Fibroblast of mammary gland (primary cell): Measurements from ENCODE around the gene ALG8.
"Not testable (repeated sequence)": the region's sequence is repeated elsewhere in the genome, so short reads cannot be mapped to it uniquely, and the experiment has no call there.

Experiments
- DNase-seq: peaks from one replicate; pipeline ENCODE4 v3.0.0-alpha.2; 2010; ENCODE audit warnings: low read depth
- H3K4me3 ChIP-seq: 2 replicates; pipeline ENCODE4 v1.5.1; 2011; ENCODE audit warnings: low read depth, mild to moderate bottlenecking, low read length, moderate library complexity; ENCODE audit not compliant: control insufficient read depth
- TF ChIP-seq, protein P1 (sequence below): conservative IDR thresholded peaks from 2 replicates; pipeline ENCODE4 v1.5.1; 2011; ENCODE audit warnings: low read depth, low read length, inconsistent platforms; ENCODE audit not compliant: control insufficient read depth, insufficient read depth

The ALG8 gene

DNA sequence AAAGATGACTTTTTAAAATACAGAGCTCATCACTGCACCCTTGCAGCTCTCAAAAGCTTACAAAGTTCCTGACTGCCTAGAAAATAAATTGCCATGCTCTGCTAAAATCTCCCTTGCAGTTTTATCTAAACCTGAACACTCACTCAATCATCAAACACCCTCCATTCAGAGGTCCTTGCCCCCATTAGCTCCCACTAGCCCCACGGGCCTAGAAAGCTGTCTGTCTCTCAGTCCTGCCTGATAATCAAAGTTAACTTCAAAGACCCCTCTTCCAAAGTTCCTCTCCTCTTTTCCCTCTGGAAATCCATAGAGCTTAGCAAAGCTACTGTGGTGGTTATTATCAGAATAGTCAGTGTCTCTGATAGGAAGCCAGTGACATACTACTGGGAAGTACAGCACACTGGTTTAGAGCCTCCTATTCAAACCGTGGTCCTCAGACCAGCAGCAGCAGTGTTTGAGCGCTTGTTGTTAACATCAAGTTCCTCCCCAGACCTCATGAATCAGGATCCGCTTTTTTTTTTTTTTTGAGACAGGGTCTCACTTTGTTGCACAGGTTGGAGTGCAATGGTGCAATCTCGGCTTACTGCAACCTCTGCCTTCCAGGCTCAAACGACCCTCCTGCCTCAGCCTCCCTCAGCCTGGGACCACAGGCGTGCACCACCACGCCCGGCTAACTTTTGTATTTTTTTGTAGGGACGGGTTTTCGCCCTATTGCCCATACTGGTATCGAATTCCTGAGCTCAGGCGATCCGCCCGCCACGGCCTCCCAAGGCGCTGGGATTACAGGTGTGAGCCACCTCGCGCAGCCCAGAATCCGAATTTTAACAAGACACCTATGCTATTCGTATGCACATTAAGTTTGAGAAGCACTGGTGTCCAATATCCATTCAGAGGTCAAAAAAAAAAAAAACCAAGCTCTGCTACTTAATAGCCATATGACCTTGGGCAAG lies 60.9 kb downstream of the ALG8 start:
- TF ChIP-seq, protein P1, sequence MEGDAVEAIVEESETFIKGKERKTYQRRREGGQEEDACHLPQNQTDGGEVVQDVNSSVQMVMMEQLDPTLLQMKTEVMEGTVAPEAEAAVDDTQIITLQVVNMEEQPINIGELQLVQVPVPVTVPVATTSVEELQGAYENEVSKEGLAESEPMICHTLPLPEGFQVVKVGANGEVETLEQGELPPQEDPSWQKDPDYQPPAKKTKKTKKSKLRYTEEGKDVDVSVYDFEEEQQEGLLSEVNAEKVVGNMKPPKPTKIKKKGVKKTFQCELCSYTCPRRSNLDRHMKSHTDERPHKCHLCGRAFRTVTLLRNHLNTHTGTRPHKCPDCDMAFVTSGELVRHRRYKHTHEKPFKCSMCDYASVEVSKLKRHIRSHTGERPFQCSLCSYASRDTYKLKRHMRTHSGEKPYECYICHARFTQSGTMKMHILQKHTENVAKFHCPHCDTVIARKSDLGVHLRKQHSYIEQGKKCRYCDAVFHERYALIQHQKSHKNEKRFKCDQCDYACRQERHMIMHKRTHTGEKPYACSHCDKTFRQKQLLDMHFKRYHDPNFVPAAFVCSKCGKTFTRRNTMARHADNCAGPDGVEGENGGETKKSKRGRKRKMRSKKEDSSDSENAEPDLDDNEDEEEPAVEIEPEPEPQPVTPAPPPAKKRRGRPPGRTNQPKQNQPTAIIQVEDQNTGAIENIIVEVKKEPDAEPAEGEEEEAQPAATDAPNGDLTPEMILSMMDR, result no peak
- H3K4me3 ChIP-seq, result peak overlapping the region; percentile 93
- DNase-seq, result no peak

DNA sequence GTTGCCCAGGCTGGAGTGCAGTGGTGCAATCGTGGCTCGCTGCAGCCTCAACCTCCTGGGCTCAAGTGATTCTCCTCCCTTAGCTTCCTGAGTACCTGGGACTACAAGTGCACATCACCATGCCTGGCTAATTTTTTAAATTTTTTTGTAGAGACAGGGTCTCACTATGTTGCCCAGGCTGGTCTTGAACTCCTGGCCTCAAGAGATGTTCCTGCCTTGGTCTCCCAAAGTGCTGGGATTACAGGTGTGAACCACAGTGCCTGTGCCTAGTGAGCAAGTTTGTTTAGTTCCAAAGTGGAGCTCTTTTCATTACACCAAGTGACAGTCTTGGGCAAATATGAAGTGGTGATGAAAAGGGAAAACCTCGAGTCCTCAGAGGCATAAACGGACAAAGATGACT lies 61.8 kb downstream of the ALG8 start:
- not testable (repeated sequence) for H3K4me3 ChIP-seq, DNase-seq

DNA sequence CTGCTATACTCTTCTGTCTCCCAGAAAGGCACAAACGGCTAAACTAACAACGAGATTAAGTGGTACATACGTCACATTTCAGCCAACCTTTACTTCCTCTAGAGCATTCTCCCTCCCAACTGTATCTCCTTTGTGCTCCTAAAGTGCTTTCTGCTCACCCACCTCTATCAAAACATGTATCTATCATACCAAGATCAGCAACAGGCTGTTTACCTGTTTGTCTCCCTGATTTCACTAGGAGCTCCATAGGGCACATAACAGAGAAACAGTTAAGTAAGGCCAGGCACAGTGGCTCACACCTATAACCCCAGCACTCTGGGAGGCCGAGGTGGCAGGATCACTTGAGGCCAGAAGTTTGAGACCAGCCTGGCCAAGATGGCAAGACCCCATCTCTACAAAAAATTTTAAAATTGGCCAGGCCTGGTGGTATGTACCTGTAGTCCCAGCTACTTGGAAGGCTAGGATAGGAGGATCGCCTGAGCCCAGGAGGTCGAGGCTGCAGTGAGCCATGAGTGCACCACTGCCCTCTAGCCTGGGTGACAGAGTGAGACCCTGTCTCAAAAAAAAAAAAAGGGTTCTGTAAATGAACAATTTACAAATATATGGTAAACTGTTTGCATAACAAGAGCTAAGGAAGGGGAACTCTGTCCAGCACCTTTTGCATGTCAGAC lies 62.6 kb downstream of the ALG8 start:
- DNase-seq, result no peak
- TF ChIP-seq, protein P1, result no peak
- H3K4me3 ChIP-seq, result no peak overlapping the region

GRCh38 chr11:78074756-78075155 lies 64.7 kb downstream of the ALG8 start:
- no peak overlapping the region for H3K4me3 ChIP-seq
- TF ChIP-seq, protein P1, result no peak
- no peak for DNase-seq

GRCh38 chr11:78072455-78072854 lies 67.0 kb downstream of the ALG8 start:
- no peak for DNase-seq
- no peak overlapping the region for H3K4me3 ChIP-seq
- TF ChIP-seq, protein P1, result no peak

DNA sequence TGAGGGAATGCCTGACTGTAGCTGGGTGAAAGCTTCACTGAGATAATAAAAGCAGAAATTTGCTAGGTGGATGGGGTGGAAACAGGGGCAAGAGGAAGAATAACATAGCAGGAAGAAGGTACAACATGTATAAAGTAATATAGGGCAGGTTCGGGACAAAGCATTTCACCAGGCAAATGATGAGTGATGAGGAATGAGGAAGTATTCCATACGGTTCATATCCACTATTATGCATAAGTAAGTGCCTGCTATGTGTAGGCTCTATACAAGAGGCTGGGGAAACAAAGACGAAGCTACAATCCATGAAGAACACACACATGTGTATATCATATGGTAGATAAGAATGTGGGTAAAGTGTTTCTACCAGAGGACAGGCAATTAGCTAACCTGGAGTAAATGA lies 67.7 kb downstream of the ALG8 start:
- TF ChIP-seq, protein P1, result no peak
- DNase-seq, result no peak

GRCh38 chr11:78070621-78071020 lies 68.8 kb downstream of the ALG8 start:
- H3K4me3 ChIP-seq, result no peak overlapping the region
- TF ChIP-seq, protein P1, result no peak
- DNase-seq, result no peak

More for the DNA sequence above, 67.7 kb downstream of the ALG8 start:
- no peak overlapping the region for H3K4me3 ChIP-seq
